LNCAP (cell line): Measurements from ENCODE around the gene MALT1.

ENCODE experiments used
- TF ChIP-seq, protein P1 (sequence below): fragments of 450-650 bp; IDR thresholded peaks from 2 replicates; pipeline ENCODE4 v1.5.1; 2017; ENCODE audit warnings: mild to moderate bottlenecking

MALT1 gene

DNA sequence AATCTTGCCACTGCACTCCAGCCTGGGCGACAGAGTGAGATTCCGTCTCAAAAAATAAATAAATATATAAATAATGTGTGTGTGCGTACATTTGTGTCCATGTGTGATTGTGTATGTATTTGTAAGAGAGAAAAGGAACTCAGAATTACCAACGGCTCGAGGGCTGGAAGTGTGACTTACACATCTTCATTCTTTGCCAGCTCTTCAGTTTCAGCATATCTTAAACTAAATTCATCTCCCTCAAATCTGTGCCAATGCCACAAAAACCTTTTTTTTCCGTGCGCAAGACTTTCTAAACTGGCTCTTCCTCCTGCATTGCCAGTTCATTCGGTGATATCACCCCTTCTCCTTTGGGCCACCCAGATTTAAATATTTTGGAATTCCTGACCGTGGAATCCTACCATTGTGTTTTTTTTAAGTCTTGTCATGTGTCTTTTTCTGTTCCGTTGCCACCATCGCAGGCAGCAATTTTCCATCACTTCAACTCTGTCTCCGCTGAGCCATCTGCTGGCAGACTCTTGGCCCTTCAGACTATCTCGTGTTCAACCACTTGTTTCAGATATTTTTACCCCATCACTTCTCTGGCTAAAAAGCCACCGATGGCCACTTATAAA lies 116.4 kb downstream of the MALT1 start:
- TF ChIP-seq, protein P1, sequence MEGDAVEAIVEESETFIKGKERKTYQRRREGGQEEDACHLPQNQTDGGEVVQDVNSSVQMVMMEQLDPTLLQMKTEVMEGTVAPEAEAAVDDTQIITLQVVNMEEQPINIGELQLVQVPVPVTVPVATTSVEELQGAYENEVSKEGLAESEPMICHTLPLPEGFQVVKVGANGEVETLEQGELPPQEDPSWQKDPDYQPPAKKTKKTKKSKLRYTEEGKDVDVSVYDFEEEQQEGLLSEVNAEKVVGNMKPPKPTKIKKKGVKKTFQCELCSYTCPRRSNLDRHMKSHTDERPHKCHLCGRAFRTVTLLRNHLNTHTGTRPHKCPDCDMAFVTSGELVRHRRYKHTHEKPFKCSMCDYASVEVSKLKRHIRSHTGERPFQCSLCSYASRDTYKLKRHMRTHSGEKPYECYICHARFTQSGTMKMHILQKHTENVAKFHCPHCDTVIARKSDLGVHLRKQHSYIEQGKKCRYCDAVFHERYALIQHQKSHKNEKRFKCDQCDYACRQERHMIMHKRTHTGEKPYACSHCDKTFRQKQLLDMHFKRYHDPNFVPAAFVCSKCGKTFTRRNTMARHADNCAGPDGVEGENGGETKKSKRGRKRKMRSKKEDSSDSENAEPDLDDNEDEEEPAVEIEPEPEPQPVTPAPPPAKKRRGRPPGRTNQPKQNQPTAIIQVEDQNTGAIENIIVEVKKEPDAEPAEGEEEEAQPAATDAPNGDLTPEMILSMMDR, result no peak

DNA sequence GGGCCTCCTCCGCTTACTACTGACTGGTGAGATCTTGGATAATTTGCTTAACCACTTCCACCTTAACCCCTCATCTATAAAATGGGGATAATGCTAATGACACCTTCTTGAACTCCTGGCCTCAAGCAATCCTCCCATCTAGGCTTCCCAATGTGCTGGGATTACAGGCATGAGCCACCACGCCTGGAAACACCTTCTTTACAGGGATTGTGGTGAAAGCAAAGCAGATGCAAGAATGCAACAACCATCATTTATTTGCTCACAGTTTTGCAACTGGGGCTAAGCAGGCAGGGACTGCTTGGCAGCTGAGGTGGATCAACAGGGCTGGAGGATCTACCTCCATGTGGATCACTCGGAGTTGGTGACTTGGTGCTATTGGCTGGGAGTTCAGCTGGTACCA lies 117.2 kb downstream of the MALT1 start:
- TF ChIP-seq, protein P1, result no peak

DNA sequence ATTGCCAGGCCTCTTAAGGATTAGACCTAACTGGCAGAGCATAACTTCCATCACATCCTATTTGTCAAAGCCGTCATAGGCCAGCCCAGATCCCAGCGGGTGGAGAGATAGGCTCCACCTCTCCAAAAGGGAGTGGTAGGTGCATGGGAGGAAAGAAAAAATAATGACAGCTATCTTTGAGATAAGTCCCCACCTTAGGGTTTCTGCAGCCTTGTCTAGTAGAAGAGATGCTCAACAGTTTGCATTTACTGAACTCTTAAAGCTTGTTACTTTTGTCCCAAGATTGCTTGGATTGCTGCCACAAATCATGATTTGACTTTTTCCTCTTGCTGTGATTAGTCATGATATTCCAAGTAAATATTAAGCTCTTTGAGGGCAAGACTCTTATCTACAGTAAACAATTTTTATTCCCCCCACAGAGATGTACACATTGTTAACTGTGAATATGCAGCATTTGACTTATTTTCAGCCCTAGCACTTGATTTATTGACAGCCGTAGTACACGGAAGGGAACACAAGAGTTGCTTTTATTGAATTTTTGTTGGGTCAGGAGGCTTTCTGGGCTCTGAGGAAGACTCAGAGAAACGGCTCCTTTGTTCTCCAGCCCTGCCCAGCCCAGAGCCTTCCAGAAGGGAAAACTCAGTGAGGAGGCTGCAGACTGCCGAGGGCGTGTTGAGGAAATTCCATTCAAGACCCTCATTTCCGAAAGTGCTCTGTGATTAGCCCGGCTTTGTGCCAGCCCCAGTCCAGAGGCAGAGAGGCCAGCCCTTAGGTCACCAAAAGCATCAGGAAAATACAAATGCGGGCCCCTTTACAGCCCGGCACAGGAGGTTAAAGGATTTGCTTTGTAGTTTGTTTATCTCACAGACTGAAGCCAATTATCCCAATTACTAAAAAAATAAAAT lies 118.0 kb downstream of the MALT1 start:
- TF ChIP-seq, protein P1, result no peak

DNA sequence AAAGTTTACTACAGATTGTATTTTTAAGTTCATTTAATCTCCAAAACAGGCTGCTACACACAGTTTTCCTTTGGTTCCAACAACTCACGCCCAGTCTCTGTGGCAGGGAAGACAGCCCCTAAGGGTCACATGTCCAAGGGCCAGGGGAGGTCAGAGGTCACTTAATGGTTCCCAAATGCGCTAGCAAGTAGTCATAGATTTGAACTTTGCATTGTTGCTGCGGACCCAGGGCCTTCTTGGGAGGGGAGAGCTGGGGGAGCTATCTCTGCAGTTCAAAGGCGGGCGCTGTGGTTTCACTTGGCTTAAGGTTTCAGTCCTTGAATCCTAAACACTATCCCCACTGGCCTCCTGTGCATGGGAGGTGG lies 118.6 kb downstream of the MALT1 start:
- TF ChIP-seq, protein P1, result no peak

DNA sequence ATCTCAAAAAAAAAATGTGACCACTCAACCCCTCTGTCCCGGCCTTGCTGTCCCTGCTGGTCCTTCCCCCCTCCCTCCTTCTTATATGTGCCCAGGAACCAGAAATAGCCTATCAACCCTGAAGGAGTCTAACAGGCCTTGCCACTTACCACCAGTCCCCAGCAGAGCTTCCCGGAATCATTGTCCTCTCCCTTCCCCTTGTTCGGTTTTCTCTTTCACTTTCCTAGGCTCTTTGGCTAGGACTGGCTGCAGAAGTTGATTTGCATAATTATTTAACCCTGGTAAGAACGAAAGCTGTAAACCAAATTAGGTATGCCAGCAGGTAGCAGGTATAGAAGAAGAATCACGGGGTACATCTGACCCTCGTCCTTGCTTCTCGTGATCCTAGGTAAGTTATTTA lies 120.8 kb downstream of the MALT1 start:
- TF ChIP-seq, protein P1, result no peak

DNA sequence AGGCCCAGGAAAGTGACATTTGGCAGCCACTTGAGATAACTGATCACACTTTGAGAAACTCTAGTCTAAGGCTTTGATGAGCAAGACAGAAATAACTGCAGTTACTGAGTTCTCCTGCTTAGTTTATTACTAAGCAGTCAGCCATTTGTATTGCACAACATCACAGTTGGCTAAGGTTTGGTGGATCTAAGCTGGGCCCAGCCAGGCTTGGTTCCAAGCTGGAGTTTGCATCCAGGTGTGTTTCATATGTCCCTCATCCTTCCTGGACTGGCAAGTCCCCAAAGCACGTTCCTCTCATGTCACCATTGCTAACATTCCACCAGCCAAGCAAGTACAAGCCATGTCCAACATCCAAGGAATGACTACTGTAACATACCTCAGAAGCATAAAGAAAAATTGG lies 122.1 kb downstream of the MALT1 start:
- TF ChIP-seq, protein P1, result no peak

DNA sequence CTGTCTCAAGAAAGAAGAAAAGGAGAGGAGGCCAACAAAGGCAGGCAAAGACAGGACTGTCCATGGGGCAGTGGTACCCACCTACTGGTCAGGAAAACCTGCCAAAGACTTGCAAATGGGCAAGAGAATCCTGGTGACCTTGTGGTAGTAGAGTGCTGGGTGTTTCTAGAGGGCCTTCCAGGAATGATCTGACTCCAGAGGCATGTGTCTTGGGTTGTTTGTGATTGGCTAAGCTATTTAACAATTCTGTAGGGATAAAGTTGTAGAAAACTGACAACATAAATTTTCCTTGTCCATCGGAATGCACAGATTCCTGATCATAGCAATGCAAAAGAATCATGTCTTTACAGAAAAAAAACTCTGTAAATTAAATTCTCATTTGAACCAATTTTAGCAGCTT lies 125.0 kb downstream of the MALT1 start:
- TF ChIP-seq, protein P1, result no peak
